ENCODE results near the gene SYCN.

DNA sequence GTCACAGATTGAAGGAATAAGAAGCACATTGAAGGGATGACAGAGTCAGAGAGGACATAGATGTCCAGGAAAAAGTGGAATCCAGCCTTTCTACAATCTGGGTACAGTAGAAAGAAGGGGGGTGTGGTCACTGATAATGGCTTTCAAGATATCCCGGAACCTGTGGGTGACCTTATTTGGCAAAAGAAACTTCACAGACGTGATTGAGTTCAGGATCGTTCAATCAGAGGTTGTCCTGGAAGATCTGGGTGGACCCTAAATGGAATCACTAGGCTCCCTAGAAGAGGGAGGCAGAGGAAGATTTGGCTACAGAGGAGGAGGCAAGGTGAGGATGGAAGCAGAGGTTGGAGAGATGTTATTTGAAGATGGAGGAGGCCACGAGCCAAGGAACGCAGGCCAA, 13.0 kb upstream of the SYCN start:
- no peak for TF ChIP-seq POLR2AphosphoS5 (IDR thresholded peaks at IDR 0.05)
- TF ChIP-seq, protein P1, sequence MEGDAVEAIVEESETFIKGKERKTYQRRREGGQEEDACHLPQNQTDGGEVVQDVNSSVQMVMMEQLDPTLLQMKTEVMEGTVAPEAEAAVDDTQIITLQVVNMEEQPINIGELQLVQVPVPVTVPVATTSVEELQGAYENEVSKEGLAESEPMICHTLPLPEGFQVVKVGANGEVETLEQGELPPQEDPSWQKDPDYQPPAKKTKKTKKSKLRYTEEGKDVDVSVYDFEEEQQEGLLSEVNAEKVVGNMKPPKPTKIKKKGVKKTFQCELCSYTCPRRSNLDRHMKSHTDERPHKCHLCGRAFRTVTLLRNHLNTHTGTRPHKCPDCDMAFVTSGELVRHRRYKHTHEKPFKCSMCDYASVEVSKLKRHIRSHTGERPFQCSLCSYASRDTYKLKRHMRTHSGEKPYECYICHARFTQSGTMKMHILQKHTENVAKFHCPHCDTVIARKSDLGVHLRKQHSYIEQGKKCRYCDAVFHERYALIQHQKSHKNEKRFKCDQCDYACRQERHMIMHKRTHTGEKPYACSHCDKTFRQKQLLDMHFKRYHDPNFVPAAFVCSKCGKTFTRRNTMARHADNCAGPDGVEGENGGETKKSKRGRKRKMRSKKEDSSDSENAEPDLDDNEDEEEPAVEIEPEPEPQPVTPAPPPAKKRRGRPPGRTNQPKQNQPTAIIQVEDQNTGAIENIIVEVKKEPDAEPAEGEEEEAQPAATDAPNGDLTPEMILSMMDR (IDR thresholded peaks at IDR 0.05) = no peak
- no peak for TF ChIP-seq POLR2A (IDR thresholded peaks at IDR 0.05)
- TF ChIP-seq EP300 (IDR thresholded peaks at IDR 0.05) = no peak

All from suprapubic skin (tissue), 4 donors.